GM12865 (cell line): ENCODE results near the gene URAD.

Experiments
- DNase-seq: peaks from one replicate; pipeline ENCODE4 v3.0.0; 2010; ENCODE audit warnings: low read depth
- H3K4me3 ChIP-seq: 2 replicates; pipeline ENCODE4 v1.5.1; 2011; ENCODE audit warnings: mild to moderate bottlenecking, low read depth, low read length, control low read depth
- CTCF ChIP-seq: IDR thresholded peaks from 2 replicates; pipeline ENCODE4 v1.5.1; 2011; ENCODE audit warnings: low read length, control low read depth, low read depth, inconsistent platforms; ENCODE audit not compliant: insufficient read depth; ENCODE audit errors: missing control alignments

URAD gene

GRCh38 chr13:27979765-27980279, 8.7 kb downstream of the URAD start:
- DNase-seq: no peak
- no peak overlapping the region for H3K4me3 ChIP-seq
- TF ChIP-seq CTCF: no peak

GRCh38 chr13:27979001-27979643, 9.4 kb downstream of the URAD start:
- DNase-seq: no peak
- H3K4me3 ChIP-seq: no peak overlapping the region
- TF ChIP-seq CTCF: no peak

DNA sequence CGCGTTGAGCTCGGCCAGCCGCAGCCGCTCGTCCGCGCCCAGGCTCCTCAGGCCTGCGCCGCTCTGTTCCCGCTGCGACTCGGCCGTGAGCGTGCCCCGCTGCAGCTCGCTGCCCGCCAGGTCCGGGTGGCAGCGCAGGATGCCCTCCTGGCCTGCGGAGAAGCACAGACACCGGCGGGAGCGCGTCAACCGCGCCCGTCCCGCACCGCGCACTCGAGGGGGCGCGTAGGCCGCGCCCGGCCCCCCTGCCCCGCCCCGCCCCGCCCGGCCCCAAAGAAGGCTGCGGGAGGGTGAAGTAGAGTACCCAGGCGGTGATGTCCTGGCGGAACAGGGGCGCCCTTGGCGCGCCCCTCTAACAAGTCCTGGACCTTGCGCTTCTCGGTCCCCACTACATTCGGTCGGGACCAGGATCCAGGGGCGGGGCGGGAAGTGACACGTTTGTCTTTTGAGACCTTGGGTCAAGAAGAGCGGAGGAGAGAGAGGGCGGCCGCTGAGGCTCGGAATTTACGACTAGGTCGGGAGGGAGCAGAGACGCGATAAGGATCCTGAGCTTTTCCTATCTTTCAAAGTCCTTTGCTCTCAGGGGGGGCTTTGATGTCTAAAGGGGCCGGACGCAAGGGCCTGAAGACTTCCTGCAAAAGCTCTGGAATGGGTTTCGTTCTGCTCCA, 10.1 kb downstream of the URAD start:
- H3K4me3 ChIP-seq: no peak overlapping the region
- no peak for TF ChIP-seq CTCF
- no peak for DNase-seq

GRCh38 chr13:27977476-27978300, 10.8 kb downstream of the URAD start:
- H3K4me3 ChIP-seq: no peak overlapping the region
- DNase-seq: no peak
- TF ChIP-seq CTCF: no peak

DNA sequence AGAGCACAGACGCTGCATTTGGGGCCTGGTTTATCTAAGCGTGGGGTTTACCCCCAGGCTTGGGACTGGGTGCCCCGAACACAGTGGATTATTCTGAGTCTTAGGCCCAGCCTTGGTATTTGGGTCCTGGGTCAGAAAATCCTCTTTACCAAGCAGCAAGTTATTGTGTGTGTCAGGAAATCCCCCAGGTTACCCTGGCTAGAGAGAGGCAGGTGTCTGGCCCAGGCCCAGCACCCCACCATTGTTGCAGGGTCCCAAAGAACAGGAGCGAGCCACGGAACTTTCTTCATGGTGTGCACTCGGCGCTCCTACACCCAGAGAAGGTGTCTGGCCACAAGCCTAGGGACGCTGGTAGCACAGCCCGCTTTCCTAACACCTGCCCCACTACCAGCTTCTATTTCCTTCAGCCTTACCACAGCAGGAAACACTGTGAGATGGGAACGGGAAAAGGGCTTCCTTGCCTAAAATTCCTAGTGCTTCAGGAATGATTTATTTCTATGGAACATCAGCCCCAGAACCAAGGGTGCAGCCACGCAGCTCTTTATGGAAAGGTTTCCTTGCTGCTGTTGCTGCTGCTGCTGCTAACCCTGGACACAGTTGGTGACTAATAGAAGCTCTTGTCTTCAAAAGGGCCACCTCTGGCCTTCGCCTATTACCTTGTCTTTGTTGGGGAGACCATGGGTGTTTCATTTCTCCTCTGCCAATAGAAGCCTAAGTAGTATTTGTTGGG, 12.0 kb downstream of the URAD start:
- H3K4me3 ChIP-seq: no peak overlapping the region
- DNase-seq: no peak
- TF ChIP-seq CTCF: no peak

DNA sequence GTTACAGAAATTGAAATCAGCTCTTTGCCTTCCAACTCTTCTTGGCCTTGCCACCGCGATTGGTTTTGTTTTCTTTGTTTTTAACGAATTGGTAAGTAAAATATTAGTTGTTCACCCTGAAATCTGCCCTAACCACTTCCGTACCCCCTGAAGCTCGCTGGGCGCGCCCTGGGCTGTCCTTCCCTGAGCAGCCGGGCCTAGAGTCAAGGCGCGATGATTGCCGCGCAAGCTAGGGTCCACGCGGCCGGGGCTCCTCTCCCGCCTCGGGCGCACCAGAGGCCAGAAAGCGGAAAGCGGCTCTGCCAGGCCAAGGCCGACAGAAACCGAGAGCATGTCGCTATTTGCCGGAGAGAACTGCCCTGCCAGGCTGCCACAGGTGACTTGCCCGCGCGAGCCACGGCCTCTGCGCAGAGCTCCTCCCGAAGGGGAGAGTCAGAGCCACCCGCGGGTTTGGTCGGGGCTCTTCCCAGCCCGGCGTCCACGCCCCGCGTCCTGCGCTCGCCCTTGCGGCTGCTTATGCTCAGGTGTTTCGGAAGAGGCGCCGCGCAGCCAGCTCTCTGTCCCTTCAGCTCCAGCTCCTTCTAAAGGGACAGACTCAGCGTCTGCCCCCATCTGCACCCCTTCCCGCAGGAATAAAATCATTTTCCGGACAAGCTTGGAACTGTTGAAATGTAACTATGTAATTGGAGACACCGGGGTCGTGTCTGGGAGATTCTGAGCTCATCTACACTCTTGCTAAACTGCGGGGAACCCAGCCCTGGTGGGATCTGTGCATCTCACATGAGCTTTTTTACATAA, 12.7 kb downstream of the URAD start:
- TF ChIP-seq CTCF: no peak
- DNase-seq: no peak
- no peak overlapping the region for H3K4me3 ChIP-seq
